ENCODE data around the gene GYG2. TPM values are rescaled to one million over a fixed set of nuclear protein-coding genes. Genes with fewer than 3 reads are reported as not detected.

GYG2 gene
- total RNA-seq, 2 experiments from 2014 or later: not detected

GRCh38 chrX:2931155-2931554 lies 102.4 kb downstream of the GYG2 start:
- Mint-ChIP-seq H3K4me3 (no peak overlapping the region), H3K27me3 (peaks cover 6% of the 10 kb centered on the region), H3K4me1 (ENCODE audit: low read depth) (no peaks in the 10 kb centered on the region), H3K27ac (no peak overlapping the region), H3K9me3 (no peaks in the 10 kb centered on the region), H3K36me3 (no peaks in the 10 kb centered on the region)
- ChIA-PET POLR2A (no interaction called here), CTCF (interaction anchor here (0.6 kb wide), 1 partner anchor 104 kb away, joined by 3 read pairs; no protein-coding TSS in a partner anchor)
- intact Hi-C loops (cut with micrococcal nuclease): no loop called here
- no peak for DNase-seq

- POLR2A ChIA-PET: no interaction called here
- CTCF ChIA-PET: interaction anchor here (0.6 kb wide), 1 partner anchor 104 kb away, joined by 3 read pairs; no protein-coding TSS in a partner anchor
- H3K27ac Mint-ChIP-seq: no peak overlapping the region
- no peak for DNase-seq
- H3K9me3 Mint-ChIP-seq: no peaks in the 10 kb centered on the region
- no peaks in the 10 kb centered on the region for H3K36me3 Mint-ChIP-seq
- intact Hi-C loops (cut with micrococcal nuclease): no loop called here
- H3K4me3 Mint-ChIP-seq: no peak overlapping the region
- H3K4me1 Mint-ChIP-seq (ENCODE audit: low read depth): no peaks in the 10 kb centered on the region
- H3K27me3 Mint-ChIP-seq: peaks cover 6% of the 10 kb centered on the region
Measured at GRCh38 chrX:2931612-2932011, 102.9 kb downstream of the GYG2 start.

Other genes with a start within 250 kb of the GYG2 start
- gene CD99, start 137.6 kb upstream of the GYG2 start, total RNA-seq: 100 to 1,000 TPM; 282 to 283 TPM
- not detected for gene XG, start 76.9 kb upstream of the GYG2 start, total RNA-seq
- gene ARSD, start 100.4 kb downstream of the GYG2 start, total RNA-seq: 1 to 10 TPM; 1.0 to 1.5 TPM
- not detected for gene ARSH, start 177.6 kb downstream of the GYG2 start, total RNA-seq
- not detected for gene ARSF, start 212.5 kb downstream of the GYG2 start, total RNA-seq